HG03064 (cell line): Measurements from ENCODE around the gene ANKRD28.

Experiments used
- ATAC-seq: cut with Tn5 transposase; IDR thresholded peaks from one replicate; pipeline ENCODE4 v1.9.1; 2021; ENCODE audit warnings: low read depth; ENCODE audit not compliant: unreplicated experiment

Gene ANKRD28

GRCh38 chr3:15676259-15676658, 121.5 kb downstream of the ANKRD28 start:
- no peak for ATAC-seq

GRCh38 chr3:15673536-15673935, 124.2 kb downstream of the ANKRD28 start:
- no peak for ATAC-seq

GRCh38 chr3:15667484-15667883, 130.3 kb downstream of the ANKRD28 start:
- peak; percentile 58 for ATAC-seq

- no peak for ATAC-seq
These were observed 131.5 kb downstream of the ANKRD28 start for GRCh38 chr3:15666277-15666676.

GRCh38 chr3:15665510-15666150, 132.1 kb downstream of the ANKRD28 start:
- ATAC-seq, result no peak

GRCh38 chr3:15664144-15664543, 133.6 kb downstream of the ANKRD28 start:
- ATAC-seq, result no peak

- no peak for ATAC-seq
These were observed 137.5 kb downstream of the ANKRD28 start for GRCh38 chr3:15660055-15660935.

GRCh38 chr3:15659254-15659975, 138.4 kb downstream of the ANKRD28 start:
- ATAC-seq, result no peak

- no peak for ATAC-seq
These were observed 140.8 kb downstream of the ANKRD28 start for GRCh38 chr3:15657016-15657415.

GRCh38 chr3:15656342-15656741, 141.4 kb downstream of the ANKRD28 start:
- ATAC-seq, result no peak

GRCh38 chr3:15654891-15655290, 142.9 kb downstream of the ANKRD28 start:
- no peak for ATAC-seq

- ATAC-seq, result no peak
These were observed 143.7 kb downstream of the ANKRD28 start for GRCh38 chr3:15654127-15654526.

- ATAC-seq, result no peak
These were observed 144.5 kb downstream of the ANKRD28 start for GRCh38 chr3:15653321-15653720.

GRCh38 chr3:15651396-15651795, 146.4 kb downstream of the ANKRD28 start:
- ATAC-seq, result no peak

- ATAC-seq, result no peak
These were observed 147.9 kb downstream of the ANKRD28 start for GRCh38 chr3:15649858-15650257.

- ATAC-seq, result no peak
These were observed 148.4 kb downstream of the ANKRD28 start for GRCh38 chr3:15649341-15649740.

GRCh38 chr3:15647611-15648167, 150.1 kb downstream of the ANKRD28 start:
- ATAC-seq, result peak; percentile 96

- ATAC-seq, result peak; percentile 12
These were observed 150.8 kb downstream of the ANKRD28 start for GRCh38 chr3:15646851-15647511.

GRCh38 chr3:15645740-15646501, 151.9 kb downstream of the ANKRD28 start:
- no peak for ATAC-seq

- ATAC-seq, result no peak
These were observed 152.5 kb downstream of the ANKRD28 start for GRCh38 chr3:15645246-15645645.
